Upper lobe of left lung (tissue), 6 donors: ENCODE data around the gene EVI5. TPM values are rescaled to one million over a fixed set of nuclear protein-coding genes. Genes with fewer than 3 reads are reported as not detected.

Source experiments
- ATAC-seq, 2 donors: fragments of 200-7000 bp; cut with Tn5 transposase; one replicate each; pipeline ENCODE4 v1.9.1; 2022; ENCODE audit warnings: mild to moderate bottlenecking in 2 of 2, moderate library complexity in 2 of 2; ENCODE audit not compliant: low FRiP score in 2 of 2
- DNase-seq, 2 donors: peaks; one replicate each; pipeline ENCODE4 v3.0.0-alpha.2; 2019 to 2020
- H3K27ac ChIP-seq, 4 donors: fragments of 200-600 bp; sonication (generic); one replicate each; pipeline ENCODE4 v1.5.1; 2016 to 2019
- H3K27me3 ChIP-seq, 4 donors: fragments of 200-600 bp; sonication (generic); one replicate each; pipeline ENCODE4 v1.5.1; 2017 to 2019
- H3K36me3 ChIP-seq, 4 donors: fragments of 200-600 bp; sonication (generic); one replicate each; pipeline ENCODE4 v1.5.1; 2016 to 2019
- H3K4me1 ChIP-seq, 4 donors: fragments of 200-600 bp; sonication (generic); one replicate each; pipeline ENCODE4 v1.5.1; 2018 to 2019
- H3K4me3 ChIP-seq, 4 donors: fragments of 200-600 bp; sonication (generic); one replicate each; pipeline ENCODE4 v1.5.1; 2017 to 2019; ENCODE audit warnings: mild to moderate bottlenecking in 2 of 4, moderate library complexity in 1 of 4
- H3K9me3 ChIP-seq, 4 donors: fragments of 200-600 bp; sonication (generic); one replicate each; pipeline ENCODE4 v1.5.1; 2018 to 2019
- CTCF ChIP-seq, 6 experiments: fragments of 450-650 bp in 4 of 6; fragments of 200-600 bp in 2 of 6; sonication (generic) in 2 of 6; IDR thresholded peaks; one replicate each; pipeline ENCODE4 v1.5.1; 2016 to 2019; ENCODE audit warnings: antibody characterized with exemption in 6 of 6
- EP300 ChIP-seq, 4 donors: sonication (generic); formaldehyde crosslinking; IDR thresholded peaks; one replicate each; pipeline ENCODE4 v1.5.1; 2017; ENCODE audit warnings: antibody characterized with exemption in 4 of 4, control low read depth in 2 of 4
- POLR2A ChIP-seq, 4 donors: fragments of 450-650 bp; IDR thresholded peaks; one replicate each; pipeline ENCODE4 v1.5.1; 2016 to 2017; ENCODE audit warnings: antibody characterized with exemption in 4 of 4, mild to moderate bottlenecking in 2 of 4
- POLR2AphosphoS5 ChIP-seq, 2 donors: sonication (generic); formaldehyde crosslinking; IDR thresholded peaks; one replicate each; pipeline ENCODE4 v1.5.1; 2017; ENCODE audit warnings: antibody characterized with exemption in 2 of 2
- WGBS, 2 donors: methylation state at CpG; one replicate each; pipeline ENCODE4 v1.1.5; 2017 to 2018; 5-methylcytosine and 5-hydroxymethylcytosine counted together
- total RNA-seq, 6 donors: library from RNA; depleted of rRNA in 4 of 6; stranded (reverse); fragments of >200 nt in 4 of 6; gene quantifications; one replicate each; pipeline versions ENCODE4 v1.1.0 to v1.2.1, GENCODE V29; 2016 to 2021
- donor health status: DM: no; HTN: no; CAD: no; lungs with moderate emphysema.
- donor health status: DM: no; HTN: yes; CAD: no; lungs with severe emphysema.

Gene EVI5
- total RNA-seq, 6 donors from 2014 or later = 33.5 to 62.3 (median 39.6) TPM

GRCh38 chr1:92543131-92544055 is 241.5 kb downstream of the EVI5 start:
- no peaks in the 10 kb centered on the region for H3K36me3 ChIP-seq
- H3K4me1 ChIP-seq = peaks cover 0 to 3% (median 1%) of the 10 kb centered on the region in 4 donors
- H3K27me3 ChIP-seq = no peaks in the 10 kb centered on the region
- H3K9me3 ChIP-seq = no peaks in the 10 kb centered on the region
- H3K4me3 ChIP-seq = no peak overlapping the region
- TF ChIP-seq POLR2AphosphoS5 (IDR thresholded peaks at IDR 0.05) (no peak), POLR2A (IDR thresholded peaks at IDR 0.05) (no peak), EP300 (IDR thresholded peaks at IDR 0.05) (no peak), CTCF (IDR thresholded peaks at IDR 0.05) (no peak)
- 81 to 85% methylated on average over 9 of the region's 9 CpGs for WGBS, 2 donors
- no peak overlapping the region for H3K27ac ChIP-seq
- ATAC-seq = no peak
- DNase-seq = no peak

- Histone ChIP-seq H3K27me3 (no peaks in the 10 kb centered on the region), H3K4me3 (no peak overlapping the region), H3K36me3 (no peaks in the 10 kb centered on the region), H3K27ac (no peak overlapping the region), H3K4me1 (peaks cover 8% of the 10 kb centered on the region in 4 donors), H3K9me3 (no peaks in the 10 kb centered on the region)
- no peak for TF ChIP-seq EP300 (IDR thresholded peaks at IDR 0.05)
- TF ChIP-seq CTCF (IDR thresholded peaks at IDR 0.05) = no peak
- TF ChIP-seq POLR2A (IDR thresholded peaks at IDR 0.05) = no peak
- no peak for TF ChIP-seq POLR2AphosphoS5 (IDR thresholded peaks at IDR 0.05)
- DNase-seq (no peak), ATAC-seq (no peak)
- 74 to 81% methylated on average over 2 of the region's 2 CpGs for WGBS, 2 donors
Observed at GRCh38 chr1:92538413-92539061, 246.4 kb downstream of the EVI5 start.

GRCh38 chr1:92538048-92538412 is 246.9 kb downstream of the EVI5 start:
- WGBS, 2 donors = 12 to 28% methylated on average over 2 of the region's 2 CpGs
- Histone ChIP-seq H3K9me3 (no peaks in the 10 kb centered on the region), H3K27me3 (no peaks in the 10 kb centered on the region), H3K4me1 (peaks cover 8% of the 10 kb centered on the region in 4 donors), H3K36me3 (no peaks in the 10 kb centered on the region), H3K27ac (no peak overlapping the region), H3K4me3 (no peak overlapping the region)
- ATAC-seq (no peak), DNase-seq (no peak)
- TF ChIP-seq POLR2A (IDR thresholded peaks at IDR 0.05) = no peak
- TF ChIP-seq POLR2AphosphoS5 (IDR thresholded peaks at IDR 0.05) = no peak
- no peak for TF ChIP-seq EP300 (IDR thresholded peaks at IDR 0.05)
- no peak for TF ChIP-seq CTCF (IDR thresholded peaks at IDR 0.05)

GRCh38 chr1:92536980-92537884 is 247.7 kb downstream of the EVI5 start:
- TF ChIP-seq CTCF (IDR thresholded peaks at IDR 0.05) (no peak), EP300 (IDR thresholded peaks at IDR 0.05) (no peak), POLR2AphosphoS5 (IDR thresholded peaks at IDR 0.05) (no peak), POLR2A (IDR thresholded peaks at IDR 0.05) (no peak)
- H3K27ac ChIP-seq = no peak overlapping the region
- ATAC-seq = no peak
- 58 to 60% methylated on average over 2 of the region's 2 CpGs for WGBS, 2 donors
- H3K4me1 ChIP-seq = peaks cover 8% of the 10 kb centered on the region in 4 donors
- no peaks in the 10 kb centered on the region for H3K27me3 ChIP-seq
- no peaks in the 10 kb centered on the region for H3K9me3 ChIP-seq
- no peak overlapping the region for H3K4me3 ChIP-seq
- H3K36me3 ChIP-seq = no peaks in the 10 kb centered on the region
- DNase-seq = no peak
